Karpas-422 (cell line): Measurements from ENCODE around the gene C8G. TPM values are rescaled to one million over a fixed set of nuclear protein-coding genes. Genes with fewer than 3 reads are reported as not detected.

Experiments used
- DNase-seq: peaks from one replicate; pipeline ENCODE4 v3.0.0-alpha.2; 2015
- H2AFZ ChIP-seq: fragments of 200-600 bp; sonication (generic); 2 replicates; pipeline ENCODE4 v1.6.1; 2014; ENCODE audit warnings: antibody characterized with exemption, low read length, mixed read lengths
- H3K27ac ChIP-seq: fragments of 200-600 bp; sonication (generic); 2 replicates; pipeline ENCODE4 v1.5.1; 2014; ENCODE audit warnings: mild to moderate bottlenecking, low read length, moderate library complexity
- H3K27me3 ChIP-seq: fragments of 200-600 bp; sonication (generic); 2 replicates; pipeline ENCODE4 v1.6.1; 2014; ENCODE audit warnings: low read length, mixed read lengths
- H3K36me3 ChIP-seq: fragments of 200-600 bp; sonication (generic); 2 replicates; pipeline ENCODE4 v1.6.1; 2014; ENCODE audit warnings: low read length, mixed read lengths; ENCODE audit not compliant: insufficient read depth
- H3K4me1 ChIP-seq: fragments of 200-600 bp; sonication (generic); 2 replicates; pipeline ENCODE4 v1.6.1; 2014; ENCODE audit warnings: mild to moderate bottlenecking, low read length, mixed read lengths
- H3K4me2 ChIP-seq: fragments of 200-600 bp; sonication (generic); 2 replicates; pipeline ENCODE4 v1.6.1; 2014; ENCODE audit warnings: low read length, low read depth, mild to moderate bottlenecking; ENCODE audit not compliant: poor library complexity, severe bottlenecking
- H3K4me3 ChIP-seq: fragments of 200-600 bp; sonication (generic); 2 replicates; pipeline ENCODE4 v1.5.1; 2014; ENCODE audit warnings: mild to moderate bottlenecking, antibody characterized with exemption, low read length, mixed read lengths
- H3K79me2 ChIP-seq: fragments of 200-600 bp; sonication (generic); 2 replicates; pipeline ENCODE4 v1.6.1; 2014; ENCODE audit warnings: mild to moderate bottlenecking, low read length, mixed read lengths
- H3K9ac ChIP-seq: fragments of 200-600 bp; sonication (generic); 2 replicates; pipeline ENCODE4 v1.6.0; 2014; ENCODE audit warnings: low read length
- H3K9me2 ChIP-seq: fragments of 200-600 bp; sonication (generic), shearing (Covaris generic); replicated peaks from 2 replicates; pipeline ENCODE4 v1.6.0; 2014; ENCODE audit warnings: mild to moderate bottlenecking, low read length, moderate library complexity; ENCODE audit not compliant: insufficient read depth
- H3K9me3 ChIP-seq: fragments of 300-700, 200-600 bp; sonication (generic); 2 replicates; pipeline ENCODE4 v1.6.1; 2014; ENCODE audit warnings: low read length, mixed read lengths
- H4K20me1 ChIP-seq: fragments of 200-600 bp; sonication (generic); 2 replicates; pipeline ENCODE4 v1.6.1; 2014; ENCODE audit warnings: mild to moderate bottlenecking, antibody characterized with exemption, low read length, low read depth; ENCODE audit not compliant: insufficient read depth
- total RNA-seq: library from RNA; depleted of rRNA; stranded (reverse); fragments of >200 nt; shearing (Covaris generic); gene quantifications from 2 replicates; pipeline ENCODE4 v1.2.3, GENCODE V29; 2014; ENCODE audit warnings: low replicate concordance

C8G gene
- total RNA-seq, 1 experiment from 2014 or later = not detected

GRCh38 chr9:136973618-136974617 is 28.9 kb downstream of the C8G start:
- Histone ChIP-seq H3K27ac (no peak overlapping the region), H3K36me3 (no peaks in the 10 kb centered on the region), H4K20me1 (no peaks in the 10 kb centered on the region), H3K4me3 (no peak overlapping the region), H3K9ac (no peak overlapping the region), H2AFZ (no peak overlapping the region), H3K4me1 (peaks cover 3% of the 10 kb centered on the region; the same call in 1 of the 2 replicates), H3K9me3 (no peaks in the 10 kb centered on the region), H3K27me3 (no peaks in the 10 kb centered on the region), H3K9me2 (no peaks in the 10 kb centered on the region), H3K79me2 (no peaks in the 10 kb centered on the region), H3K4me2 (no peak overlapping the region)
- no peak for DNase-seq

GRCh38 chr9:136974817-136975535 is 29.9 kb downstream of the C8G start:
- no peak overlapping the region for H3K4me3 ChIP-seq
- no peak overlapping the region for H2AFZ ChIP-seq
- H3K9me3 ChIP-seq = no peaks in the 10 kb centered on the region
- H3K9ac ChIP-seq = no peak overlapping the region
- H3K27ac ChIP-seq = no peak overlapping the region
- DNase-seq = no peak
- H3K4me2 ChIP-seq = no peak overlapping the region
- peaks cover 3% of the 10 kb centered on the region; the same call in 1 of the 2 replicates for H3K4me1 ChIP-seq
- H3K27me3 ChIP-seq = no peaks in the 10 kb centered on the region
- no peaks in the 10 kb centered on the region for H3K36me3 ChIP-seq
- H3K9me2 ChIP-seq = no peaks in the 10 kb centered on the region
- no peaks in the 10 kb centered on the region for H4K20me1 ChIP-seq
- H3K79me2 ChIP-seq = no peaks in the 10 kb centered on the region

GRCh38 chr9:136975644-136976043 is 30.6 kb downstream of the C8G start:
- Histone ChIP-seq H3K79me2 (no peaks in the 10 kb centered on the region), H3K4me1 (peaks cover under 1% of the 10 kb centered on the region; the same call in 1 of the 2 replicates), H3K9me2 (no peaks in the 10 kb centered on the region), H2AFZ (no peak overlapping the region), H3K27me3 (no peaks in the 10 kb centered on the region), H3K4me2 (no peak overlapping the region), H4K20me1 (no peaks in the 10 kb centered on the region), H3K9me3 (no peaks in the 10 kb centered on the region), H3K4me3 (no peak overlapping the region), H3K9ac (no peak overlapping the region), H3K36me3 (no peaks in the 10 kb centered on the region), H3K27ac (no peak overlapping the region)
- DNase-seq = peak; percentile 78

- no peaks in the 10 kb centered on the region for H3K9me2 ChIP-seq
- no peaks in the 10 kb centered on the region for H3K4me1 ChIP-seq
- no peaks in the 10 kb centered on the region for H3K9me3 ChIP-seq
- H3K4me2 ChIP-seq = no peak within 1 kb of the TSS
- no peak within 1 kb of the TSS for H3K4me3 ChIP-seq
- H2AFZ ChIP-seq = no peak within 1 kb of the TSS
- no peaks in the 10 kb centered on the region for H4K20me1 ChIP-seq
- no peak within 1 kb of the TSS for H3K27ac ChIP-seq
- no peak for DNase-seq
- H3K9ac ChIP-seq = no peak within 1 kb of the TSS
- H3K36me3 ChIP-seq = no peaks in the 10 kb centered on the region
- no peaks in the 10 kb centered on the region for H3K27me3 ChIP-seq
- no peaks in the 10 kb centered on the region for H3K79me2 ChIP-seq
Observed at GRCh38 chr9:136977223-136977622, 32.2 kb downstream of the C8G start, which contains the start of gene PTGDS. Gene PTGDS (plus strand): TSS chr9:136977504. CDS start chr9:136977579, 75 bp downstream.

GRCh38 chr9:136977649-136978072 is 32.6 kb downstream of the C8G start:
- H3K27me3 ChIP-seq = no peaks in the 10 kb centered on the region
- H4K20me1 ChIP-seq = no peaks in the 10 kb centered on the region
- no peaks in the 10 kb centered on the region for H3K4me1 ChIP-seq
- no peaks in the 10 kb centered on the region for H3K9me3 ChIP-seq
- no peak overlapping the region for H3K4me3 ChIP-seq
- no peak overlapping the region for H3K9ac ChIP-seq
- H3K27ac ChIP-seq = no peak overlapping the region
- no peak for DNase-seq
- H3K79me2 ChIP-seq = no peaks in the 10 kb centered on the region
- H2AFZ ChIP-seq = no peak overlapping the region
- no peaks in the 10 kb centered on the region for H3K36me3 ChIP-seq
- no peaks in the 10 kb centered on the region for H3K9me2 ChIP-seq
- H3K4me2 ChIP-seq = no peak overlapping the region

- H3K79me2 ChIP-seq = no peaks in the 10 kb centered on the region
- no peak overlapping the region for H2AFZ ChIP-seq
- H3K27me3 ChIP-seq = no peaks in the 10 kb centered on the region
- no peaks in the 10 kb centered on the region for H3K9me2 ChIP-seq
- H3K27ac ChIP-seq = no peak overlapping the region
- no peaks in the 10 kb centered on the region for H4K20me1 ChIP-seq
- H3K4me1 ChIP-seq = no peaks in the 10 kb centered on the region
- H3K36me3 ChIP-seq = no peaks in the 10 kb centered on the region
- no peak overlapping the region for H3K4me2 ChIP-seq
- no peak overlapping the region for H3K9ac ChIP-seq
- H3K4me3 ChIP-seq = no peak overlapping the region
- H3K9me3 ChIP-seq = no peaks in the 10 kb centered on the region
- peak; percentile 70 for DNase-seq
Observed at GRCh38 chr9:136978073-136978864, 33.2 kb downstream of the C8G start.

GRCh38 chr9:136978865-136979544 is 34.0 kb downstream of the C8G start:
- no peak overlapping the region for H2AFZ ChIP-seq
- no peaks in the 10 kb centered on the region for H4K20me1 ChIP-seq
- no peak for DNase-seq
- H3K9ac ChIP-seq = no peak overlapping the region
- no peaks in the 10 kb centered on the region for H3K27me3 ChIP-seq
- H3K9me3 ChIP-seq = no peaks in the 10 kb centered on the region
- H3K4me3 ChIP-seq = no peak overlapping the region
- no peak overlapping the region for H3K4me2 ChIP-seq
- H3K27ac ChIP-seq = no peak overlapping the region
- H3K4me1 ChIP-seq = no peaks in the 10 kb centered on the region
- H3K9me2 ChIP-seq = no peaks in the 10 kb centered on the region
- no peaks in the 10 kb centered on the region for H3K79me2 ChIP-seq
- H3K36me3 ChIP-seq = no peaks in the 10 kb centered on the region
